Thymus (tissue), 11 donors: ENCODE measurements around the gene TMEM209. TPM values are rescaled to one million over a fixed set of nuclear protein-coding genes. Genes with fewer than 3 reads are reported as not detected.

Experiments used
- DNase-seq, 9 donors: peaks; one replicate each; pipeline ENCODE4 v3.0.0-alpha.2; 2013; ENCODE audit warnings: low spot score in 9 of 9, low read depth in 6 of 9, missing footprints in 1 of 9
- H3K27ac ChIP-seq, 2 donors: one replicate each; pipeline ENCODE4 v1.5.1; 2013; ENCODE audit warnings: control low read depth in 1 of 2, low read depth in 1 of 2, low read length in 1 of 2, mild to moderate bottlenecking in 1 of 2, moderate library complexity in 1 of 2
- H3K27me3 ChIP-seq, 2 donors: one replicate each; pipeline ENCODE4 v1.5.1; 2013; ENCODE audit warnings: low read length in 1 of 2; ENCODE audit not compliant: control insufficient read depth in 2 of 2, insufficient read depth in 1 of 2
- H3K36me3 ChIP-seq, 2 donors: one replicate each; pipeline ENCODE4 v1.5.1; 2013; ENCODE audit warnings: low read length in 1 of 2, mild to moderate bottlenecking in 1 of 2, moderate library complexity in 1 of 2; ENCODE audit not compliant: control insufficient read depth in 2 of 2, insufficient read depth in 2 of 2
- H3K4me1 ChIP-seq, 2 donors: one replicate each; pipeline ENCODE4 v1.5.1; 2013; ENCODE audit warnings: low read length in 2 of 2; ENCODE audit not compliant: control insufficient read depth in 2 of 2, insufficient read depth in 2 of 2
- H3K4me3 ChIP-seq, 2 donors: one replicate each; pipeline ENCODE4 v1.5.1; 2013; ENCODE audit warnings: low read length in 2 of 2, control low read depth in 1 of 2, mild to moderate bottlenecking in 1 of 2
- H3K9me3 ChIP-seq, 2 donors: one replicate each; pipeline ENCODE4 v1.5.1; 2013; ENCODE audit warnings: low read length in 1 of 2, mild to moderate bottlenecking in 1 of 2; ENCODE audit not compliant: control insufficient read depth in 2 of 2, insufficient read depth in 1 of 2
- WGBS: extraction: QIAGEN DNeasy Blood & Tissue Kit; methylation state at CpG from one replicate; pipeline ENCODE4 v1.1.7; 2013; 5-methylcytosine and 5-hydroxymethylcytosine counted together
- polyA plus RNA-seq: library from polyadenylated mRNA; stranded (reverse); fragments of 200-250 nt; gene quantifications from one replicate; pipeline ENCODE4 v1.2.3, GENCODE V29; 2013
- total RNA-seq: library from RNA; stranded (reverse); fragments of 120-200 nt; gene quantifications from one replicate; pipeline ENCODE4 v1.2.4, GENCODE V29; 2013
- donor health status: healthy.

The TMEM209 gene
- total and polyA plus RNA-seq, 2 donors, result 13.4 to 15.5 TPM

GRCh38 chr7:130160455-130160854 is 44.8 kb downstream of the TMEM209 start:
- no peak for DNase-seq
- Histone ChIP-seq H3K9me3 (peaks cover 0 to 7% of the 10 kb centered on the region in 2 donors), H3K36me3 (peaks cover 24 to 33% of the 10 kb centered on the region in 2 donors), H3K4me3 (no peak overlapping the region), H3K27ac (no peak overlapping the region), H3K27me3 (no peaks in the 10 kb centered on the region), H3K4me1 (no peaks in the 10 kb centered on the region)
- 99% methylated on average over 8 of the region's 8 CpGs for WGBS

- H3K4me3 ChIP-seq, result no peak overlapping the region
- H3K4me1 ChIP-seq, result no peaks in the 10 kb centered on the region
- no peak for DNase-seq
- H3K27me3 ChIP-seq, result peaks cover 0 to 2% of the 10 kb centered on the region in 2 donors
- peaks cover 0 to 7% of the 10 kb centered on the region in 2 donors for H3K9me3 ChIP-seq
- H3K27ac ChIP-seq, result no peak overlapping the region
- peaks cover 24 to 33% of the 10 kb centered on the region in 2 donors for H3K36me3 ChIP-seq
- 96% methylated on average over 2 of the region's 2 CpGs for WGBS
Observed at GRCh38 chr7:130160023-130160422, 45.2 kb downstream of the TMEM209 start.

- H3K27ac ChIP-seq, result no peak overlapping the region
- H3K27me3 ChIP-seq, result peaks cover 0 to 19% of the 10 kb centered on the region in 2 donors
- WGBS, result 94% methylated on average over 7 of the region's 7 CpGs
- H3K4me1 ChIP-seq, result peaks cover 0 to 4% of the 10 kb centered on the region in 2 donors
- H3K9me3 ChIP-seq, result peaks cover 0 to 8% of the 10 kb centered on the region in 2 donors
- DNase-seq, result no peak
- no peak overlapping the region for H3K4me3 ChIP-seq
- peaks cover 17 to 21% of the 10 kb centered on the region in 2 donors for H3K36me3 ChIP-seq
Observed at GRCh38 chr7:130157700-130158099, 47.5 kb downstream of the TMEM209 start.

DNA sequence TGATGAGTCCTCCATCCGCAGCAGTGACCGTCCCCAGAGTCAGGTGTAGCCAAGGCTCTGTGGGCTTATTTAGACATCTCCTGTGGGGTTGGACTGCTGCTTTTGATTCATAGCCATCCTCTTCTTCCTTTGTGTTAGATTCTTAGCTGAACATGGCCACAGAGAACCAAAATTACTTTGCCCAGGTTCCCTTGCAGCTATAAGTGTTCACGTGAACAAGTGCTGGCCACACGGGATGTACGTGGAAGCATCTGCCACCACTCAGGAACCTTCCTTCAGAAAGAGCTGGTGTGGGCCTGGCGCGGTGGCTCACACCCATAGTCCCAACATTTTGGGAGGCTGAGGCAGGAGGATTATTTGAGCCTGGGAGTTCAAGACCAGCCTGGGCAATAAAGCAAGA is 49.1 kb downstream of the TMEM209 start:
- 99% methylated on average over 7 of the region's 7 CpGs for WGBS
- peaks cover 0 to 4% of the 10 kb centered on the region in 2 donors for H3K4me1 ChIP-seq
- H3K9me3 ChIP-seq, result peaks cover 0 to 21% of the 10 kb centered on the region in 2 donors
- peaks cover 0 to 19% of the 10 kb centered on the region in 2 donors for H3K27me3 ChIP-seq
- H3K36me3 ChIP-seq, result peaks cover 6 to 11% of the 10 kb centered on the region in 2 donors
- no peak overlapping the region for H3K4me3 ChIP-seq
- DNase-seq, result no peak
- no peak overlapping the region for H3K27ac ChIP-seq

DNA sequence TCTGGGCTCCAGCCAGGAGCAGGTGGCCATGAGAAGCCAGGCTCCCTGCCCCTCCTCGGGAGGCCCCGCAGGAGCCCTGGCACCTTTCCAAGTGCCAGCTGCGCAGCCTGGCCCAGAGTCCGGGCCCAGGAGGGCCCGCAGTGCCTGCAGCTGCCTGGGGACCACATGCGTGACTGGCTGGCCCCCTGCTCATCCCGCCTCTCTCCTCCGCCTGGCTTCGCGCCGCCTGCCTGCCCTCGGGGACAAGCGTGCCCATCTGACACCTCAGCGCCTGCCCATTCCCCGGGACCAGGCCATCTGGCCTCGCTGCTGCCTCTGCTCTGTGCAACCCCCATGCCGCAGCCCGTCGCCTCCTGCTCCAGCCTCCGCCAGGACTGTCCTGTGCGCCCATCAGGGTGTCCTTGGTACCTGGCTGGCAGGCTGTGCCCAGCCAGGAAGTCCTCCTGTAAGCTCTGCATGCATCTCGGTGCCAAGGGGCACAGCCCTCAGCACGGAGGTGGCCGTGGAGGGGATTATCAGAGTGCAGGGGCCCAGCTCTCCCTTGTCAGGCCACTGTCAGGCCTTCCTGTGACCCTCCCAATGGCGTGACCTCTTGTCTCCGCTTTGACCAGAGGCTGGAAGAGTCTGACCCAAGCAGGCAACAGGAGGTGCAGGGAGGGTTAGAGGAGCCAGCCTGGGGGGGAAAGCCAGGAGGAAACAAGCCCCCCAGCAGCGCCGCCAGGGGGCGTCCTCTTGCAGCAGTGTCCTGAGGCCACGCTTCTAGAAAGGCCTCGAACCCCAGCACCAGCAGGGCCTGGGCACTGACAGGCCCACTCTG is 50.5 kb downstream of the TMEM209 start:
- peaks cover 0 to 26% of the 10 kb centered on the region in 2 donors for H3K27me3 ChIP-seq
- H3K27ac ChIP-seq, result no peak overlapping the region
- 90% methylated on average over 31 of the region's 31 CpGs for WGBS
- no peak for DNase-seq
- no peak overlapping the region for H3K4me3 ChIP-seq
- H3K9me3 ChIP-seq, result peaks cover 0 to 26% of the 10 kb centered on the region in 2 donors
- H3K36me3 ChIP-seq, result peaks cover 0 to 2% of the 10 kb centered on the region in 2 donors
- peaks cover 0 to 7% of the 10 kb centered on the region in 2 donors for H3K4me1 ChIP-seq

DNA sequence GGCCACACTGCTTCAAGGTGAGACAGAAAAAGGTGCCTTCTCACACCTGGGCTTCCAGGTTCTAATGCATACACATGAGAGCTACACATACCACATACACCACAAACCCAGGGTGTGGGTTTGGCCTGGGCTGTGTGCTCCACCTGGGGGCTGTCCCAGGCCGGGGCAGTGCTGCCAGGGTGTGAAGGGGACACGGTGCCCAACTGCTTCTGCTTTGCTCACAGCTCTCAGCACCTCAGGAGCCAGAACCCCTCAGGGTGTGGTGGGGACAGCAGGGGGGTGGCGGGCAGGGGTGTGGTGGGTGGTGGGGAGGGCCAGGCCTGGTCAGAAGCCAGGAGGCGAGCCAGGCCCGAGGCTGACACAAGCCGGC is 51.1 kb downstream of the TMEM209 start:
- Histone ChIP-seq H3K36me3 (peaks cover 0 to 2% of the 10 kb centered on the region in 2 donors), H3K9me3 (peaks cover 0 to 26% of the 10 kb centered on the region in 2 donors), H3K27me3 (peaks cover 0 to 32% of the 10 kb centered on the region in 2 donors), H3K27ac (no peak overlapping the region), H3K4me1 (peaks cover 0 to 10% of the 10 kb centered on the region in 2 donors), H3K4me3 (no peak overlapping the region)
- DNase-seq, result no peak
- 82% methylated on average over 6 of the region's 6 CpGs for WGBS

DNA sequence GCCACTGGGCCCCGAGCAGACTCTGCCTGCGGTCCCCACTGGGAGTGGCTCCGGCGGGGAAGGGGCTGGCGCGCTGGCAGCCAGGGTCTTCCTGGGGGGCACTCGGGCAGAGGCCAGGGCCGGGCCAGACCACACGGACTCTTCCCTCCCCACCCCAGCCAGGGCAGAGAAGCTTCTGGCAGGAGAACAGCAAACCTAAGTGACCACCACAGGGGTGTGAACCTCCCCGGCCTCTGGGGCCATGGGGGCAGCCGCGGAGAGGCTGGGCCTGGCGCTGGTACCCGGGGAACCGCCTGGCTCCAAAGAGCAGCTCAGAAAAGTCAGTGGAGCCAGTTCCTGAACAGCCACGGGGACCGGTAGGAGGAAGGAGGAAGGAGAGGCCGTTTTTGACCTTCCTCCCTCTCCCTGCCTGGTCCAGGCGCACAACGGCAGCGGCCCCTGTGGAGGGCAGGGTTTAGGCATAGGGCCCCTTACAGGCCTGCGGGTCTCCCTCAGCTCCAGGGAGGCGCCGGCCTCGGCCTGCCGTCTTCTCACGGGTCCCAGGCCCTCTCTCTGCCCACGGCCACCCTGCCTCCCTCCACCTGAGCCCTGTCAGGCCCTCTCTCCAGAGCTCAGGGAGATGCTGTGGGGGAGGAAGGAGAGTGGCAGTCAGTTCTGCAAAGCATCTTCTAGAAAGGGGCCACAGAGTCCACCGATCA is 51.8 kb downstream of the TMEM209 start:
- Histone ChIP-seq H3K27ac (no peak overlapping the region), H3K4me1 (peaks cover 0 to 10% of the 10 kb centered on the region in 2 donors)
- DNase-seq, result no peak

DNA sequence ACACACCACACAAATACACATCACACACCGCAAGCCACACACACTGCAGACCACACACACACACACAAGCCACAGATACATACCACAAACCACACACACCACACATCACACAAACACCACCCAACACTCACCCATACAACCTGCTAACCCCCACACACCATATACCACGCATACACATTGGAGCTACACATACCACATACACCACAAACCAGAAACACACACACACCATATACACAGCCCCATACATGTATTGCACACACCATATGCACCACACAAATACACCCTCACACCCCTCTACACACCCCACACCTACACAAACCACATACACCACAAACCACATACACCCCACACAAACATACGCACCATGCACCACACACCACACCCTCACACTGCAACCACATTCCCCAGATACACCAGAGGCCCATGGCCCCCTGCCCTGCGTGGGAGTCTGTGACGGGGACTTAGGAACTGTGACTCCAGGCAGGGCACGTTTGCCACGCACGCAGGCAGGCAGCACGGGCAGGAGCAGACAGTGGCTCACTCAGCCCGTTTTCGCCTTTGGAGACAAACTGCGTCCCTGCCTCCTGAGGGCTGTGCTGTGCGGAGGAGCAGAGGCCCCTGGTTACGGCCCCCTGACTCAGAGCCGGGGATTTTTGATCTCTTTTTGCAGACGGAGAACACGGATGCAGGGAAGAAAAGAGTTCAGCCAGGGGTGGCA is 52.6 kb downstream of the TMEM209 start:
- no peaks in the 10 kb centered on the region for H3K36me3 ChIP-seq
- H3K4me1 ChIP-seq, result peaks cover 0 to 10% of the 10 kb centered on the region in 2 donors
- peaks cover 0 to 26% of the 10 kb centered on the region in 2 donors for H3K9me3 ChIP-seq
- no peak overlapping the region for H3K27ac ChIP-seq
- H3K27me3 ChIP-seq, result peaks cover 0 to 44% of the 10 kb centered on the region in 2 donors
- no peak overlapping the region for H3K4me3 ChIP-seq
- WGBS, result 88% methylated on average over 17 of the region's 17 CpGs
- DNase-seq, result no peak

More for the DNA sequence above, 51.8 kb downstream of the TMEM209 start:
- peaks cover 0 to 2% of the 10 kb centered on the region in 2 donors for H3K36me3 ChIP-seq
- H3K9me3 ChIP-seq, result peaks cover 0 to 26% of the 10 kb centered on the region in 2 donors
- WGBS, result 89% methylated on average over 29 of the region's 29 CpGs
- H3K27me3 ChIP-seq, result peaks cover 0 to 38% of the 10 kb centered on the region in 2 donors
- no peak overlapping the region for H3K4me3 ChIP-seq
